Muscle of leg (tissue), 11 donors: Measurements from ENCODE around the gene HSPB2. TPM values are rescaled to one million over a fixed set of nuclear protein-coding genes. Genes with fewer than 3 reads are reported as not detected.
"Not testable (repeated sequence)": the region's sequence is repeated elsewhere in the genome, so short reads cannot be mapped to it uniquely, and the experiment has no call there.

Experiments used
- DNase-seq: peaks from one replicate; pipeline ENCODE4 v3.0.0; 2013
- H3K27ac ChIP-seq: one replicate; pipeline ENCODE4 v1.5.1; 2013; ENCODE audit warnings: mild to moderate bottlenecking, low read length, control low read depth
- H3K27me3 ChIP-seq: one replicate; pipeline ENCODE4 v1.6.1; 2013; ENCODE audit warnings: low read length; ENCODE audit not compliant: control insufficient read depth, insufficient read depth
- H3K36me3 ChIP-seq: one replicate; pipeline ENCODE4 v1.6.1; 2013; ENCODE audit warnings: low read length; ENCODE audit not compliant: control insufficient read depth, insufficient read depth
- H3K4me1 ChIP-seq: one replicate; pipeline ENCODE4 v1.6.1; 2013; ENCODE audit warnings: low read length; ENCODE audit not compliant: control insufficient read depth, insufficient read depth
- H3K4me3 ChIP-seq: one replicate; pipeline ENCODE4 v1.5.1; 2013; ENCODE audit warnings: low read length, control low read depth
- H3K9me3 ChIP-seq: replicated peaks from 2 replicates; pipeline ENCODE4 v1.6.1; 2013; ENCODE audit warnings: low read depth, low read length; ENCODE audit not compliant: control insufficient read depth
- WGBS: methylation state at CpG from one replicate; pipeline ENCODE4 v1.1.5; 2013; ENCODE audit warnings: missing lambda C conversion rate; ENCODE audit not compliant: insufficient coverage; 5-methylcytosine and 5-hydroxymethylcytosine counted together
- polyA plus RNA-seq, 8 donors: library from polyadenylated mRNA; unstranded; fragments of 120-200 nt; gene quantifications; one replicate each; pipeline versions ENCODE4 v1.2.1 to v1.2.3, GENCODE V29; 2013; ENCODE audit warnings: inconsistent platforms in 1 of 8, low replicate concordance in 1 of 8; ENCODE audit not compliant: insufficient read length in 8 of 8, insufficient read depth in 1 of 8
- total RNA-seq: library from RNA; stranded (reverse); fragments of 120-200 nt; gene quantifications from one replicate; pipeline ENCODE4 v1.2.4, GENCODE V29; 2013

Gene HSPB2
- total and polyA plus RNA-seq, 9 donors, result 61.2 to 101 (median 76.0) TPM

DNA sequence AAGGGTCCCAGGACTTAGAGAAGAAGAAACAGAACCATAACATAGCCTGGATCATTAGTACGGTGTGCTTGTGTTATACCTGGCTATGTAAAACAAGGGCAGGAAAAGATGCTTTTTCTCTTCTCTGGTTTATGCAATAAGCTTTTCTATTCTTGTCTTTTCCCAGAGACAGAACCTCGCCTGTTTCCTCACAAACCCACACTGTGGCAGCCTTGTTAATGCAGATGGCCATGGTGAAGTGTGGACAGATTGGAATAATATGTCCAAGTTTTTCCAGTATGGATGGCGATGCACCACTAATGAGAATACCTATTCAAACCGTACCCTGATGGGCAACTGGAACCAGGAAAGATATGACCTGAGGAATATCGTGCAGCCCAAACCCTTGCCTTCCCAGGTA is 30.3 kb upstream of the HSPB2 start:
- Histone ChIP-seq H3K4me1 (peaks cover 8% of the 10 kb centered on the region), H3K4me3 (no peak overlapping the region), H3K36me3 (no peaks in the 10 kb centered on the region), H3K27ac (no peak overlapping the region), H3K9me3 (no peaks in the 10 kb centered on the region), H3K27me3 (no peaks in the 10 kb centered on the region)
- no peak for DNase-seq
- WGBS, result 100% methylated on average over 1 of the region's 5 CpGs

DNA sequence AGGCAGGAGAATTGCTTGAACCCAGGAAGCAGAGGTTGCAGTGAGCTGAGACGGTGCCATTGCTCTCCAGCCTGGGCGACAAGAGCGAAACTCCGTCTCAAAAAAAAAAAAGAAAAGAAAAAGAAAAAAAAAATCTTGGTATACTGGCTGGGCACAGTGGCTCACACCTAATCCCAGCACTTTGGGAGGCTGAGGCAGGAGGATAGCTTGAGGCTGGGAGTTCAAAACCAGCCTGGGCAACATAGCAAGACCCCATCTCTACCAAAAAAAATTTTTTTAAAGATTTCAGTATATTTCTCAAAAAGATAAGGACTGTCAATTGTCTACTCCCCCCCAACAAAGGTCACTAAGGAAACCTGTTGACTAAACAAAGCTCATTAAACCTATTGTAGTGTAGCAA is 27.5 kb upstream of the HSPB2 start:
- not testable (repeated sequence) for H3K9me3 ChIP-seq, H3K36me3 ChIP-seq, H3K27me3 ChIP-seq, H3K27ac ChIP-seq, H3K4me3 ChIP-seq, DNase-seq, H3K4me1 ChIP-seq
- WGBS, result no CpG with 5 or more reads among the region's 4 CpGs

DNA sequence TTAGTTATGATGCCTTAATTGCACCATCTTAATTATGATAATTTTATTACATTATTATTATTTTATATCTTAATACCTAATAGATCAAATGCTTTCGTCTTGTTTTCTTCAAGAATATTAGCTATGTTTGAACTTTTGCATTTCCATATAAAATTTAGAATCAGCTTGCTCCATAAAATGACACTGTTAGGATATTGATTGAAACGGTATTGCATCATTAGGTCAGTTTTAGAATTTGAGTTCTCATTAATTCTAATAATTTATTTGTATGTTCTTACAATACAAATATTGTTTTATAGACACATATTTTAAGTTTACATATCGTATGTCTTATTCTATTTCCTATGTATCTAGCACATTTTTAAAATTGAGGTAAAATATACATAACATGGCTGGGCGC is 26.5 kb upstream of the HSPB2 start:
- Histone ChIP-seq H3K27me3 (no peaks in the 10 kb centered on the region), H3K4me3 (no peak overlapping the region), H3K27ac (no peak overlapping the region), H3K4me1 (no peaks in the 10 kb centered on the region), H3K9me3 (no peaks in the 10 kb centered on the region), H3K36me3 (no peaks in the 10 kb centered on the region)
- WGBS, result 40% methylated on average over 1 of the region's 4 CpGs
- DNase-seq, result no peak

DNA sequence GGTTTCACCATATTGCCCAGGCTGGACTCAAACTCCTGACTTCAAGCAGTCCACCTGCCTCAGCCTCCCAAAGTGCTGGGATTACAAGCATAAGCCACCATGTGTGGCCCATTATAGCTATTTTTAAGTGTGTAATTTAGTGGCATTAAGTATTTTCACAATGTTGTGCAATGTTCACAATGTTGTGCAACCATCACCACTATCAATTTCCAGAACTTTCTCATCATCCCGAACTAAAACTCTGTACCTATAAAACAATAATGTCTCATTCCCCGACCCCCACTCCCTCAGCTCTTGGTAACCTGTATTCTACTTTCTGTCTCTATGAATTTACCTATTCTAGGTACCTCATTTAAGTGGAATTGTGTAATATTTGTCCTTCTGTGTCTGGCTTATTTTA is 25.7 kb upstream of the HSPB2 start:
- peaks cover 4% of the 10 kb centered on the region for H3K9me3 ChIP-seq
- no peaks in the 10 kb centered on the region for H3K27me3 ChIP-seq
- H3K4me1 ChIP-seq, result no peaks in the 10 kb centered on the region
- WGBS, result 100% methylated on average over 1 of the region's 2 CpGs
- no peak for DNase-seq
- no peak overlapping the region for H3K27ac ChIP-seq
- no peaks in the 10 kb centered on the region for H3K36me3 ChIP-seq
- no peak overlapping the region for H3K4me3 ChIP-seq

GRCh38 chr11:111905411-111905810 is 7.1 kb upstream of the HSPB2 start:
- Histone ChIP-seq H3K27me3 (no peaks in the 10 kb centered on the region), H3K4me3 (no peak overlapping the region), H3K36me3 (peaks cover 21% of the 10 kb centered on the region), H3K4me1 (peaks cover 6% of the 10 kb centered on the region), H3K27ac (no peak overlapping the region), H3K9me3 (no peaks in the 10 kb centered on the region)
- peak; percentile 58 for DNase-seq
- no CpG with 5 or more reads among the region's 2 CpGs for WGBS

DNA sequence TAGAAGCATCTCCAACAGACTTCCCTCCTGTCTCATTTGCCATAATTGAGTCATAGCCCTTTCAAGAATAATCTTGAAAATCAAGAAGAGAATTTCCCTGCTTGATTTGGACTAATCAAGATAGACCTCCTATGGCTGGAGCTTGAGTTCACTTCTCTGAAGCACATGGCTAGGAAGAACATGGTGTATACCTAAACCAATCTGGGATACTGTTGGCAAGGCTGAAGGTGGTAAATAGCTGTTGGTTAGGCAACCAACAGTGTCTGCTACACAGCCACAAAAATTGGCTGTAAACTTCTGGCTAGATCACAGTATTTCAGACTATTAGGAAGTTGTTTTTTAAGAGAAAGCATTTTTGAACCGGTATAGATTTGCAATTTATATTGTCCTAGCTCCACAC is 5.9 kb upstream of the HSPB2 start:
- Histone ChIP-seq H3K36me3 (peaks cover 22% of the 10 kb centered on the region), H3K27ac (no peak overlapping the region), H3K9me3 (no peaks in the 10 kb centered on the region), H3K4me3 (no peak overlapping the region), H3K27me3 (no peaks in the 10 kb centered on the region), H3K4me1 (peaks cover 13% of the 10 kb centered on the region)
- WGBS, result no CpG with 5 or more reads among the region's 1 CpG
- no peak for DNase-seq

DNA sequence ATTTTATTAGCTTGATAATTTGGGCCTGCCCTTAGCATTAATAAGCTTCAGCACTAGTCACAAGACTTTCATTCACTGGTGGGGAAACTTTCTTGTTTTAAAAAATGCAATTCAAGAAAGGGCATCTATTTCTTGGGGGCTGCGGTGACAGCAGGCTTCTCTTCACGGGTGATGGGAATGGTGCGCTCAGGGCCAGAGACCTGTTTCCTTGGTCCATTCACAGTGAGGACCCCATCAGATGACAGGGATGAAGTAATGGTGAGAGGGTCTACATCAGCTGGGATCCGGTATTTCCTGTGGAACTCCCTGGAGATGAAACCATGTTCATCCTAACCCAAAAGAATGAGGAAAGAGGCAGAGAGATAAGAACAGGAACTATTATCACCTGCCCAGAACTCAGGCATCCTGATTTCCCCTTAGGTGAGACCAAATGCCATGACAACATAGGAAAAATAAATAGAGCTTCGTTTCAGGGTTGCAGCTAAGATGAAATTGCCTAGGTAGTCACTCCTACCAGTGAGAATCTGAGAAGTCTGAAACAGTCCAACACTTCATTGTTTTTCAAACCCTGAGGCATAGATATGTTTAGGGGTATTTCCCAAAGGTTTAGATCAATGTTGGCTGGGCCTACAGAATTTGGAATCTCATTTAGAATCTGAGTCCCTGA is 3.8 kb upstream of the HSPB2 start:
- DNase-seq, result no peak
- Histone ChIP-seq H3K9me3 (no peaks in the 10 kb centered on the region), H3K4me1 (peaks cover 32% of the 10 kb centered on the region), H3K4me3 (no peak overlapping the region), H3K27ac (no peak overlapping the region), H3K36me3 (peaks cover 22% of the 10 kb centered on the region), H3K27me3 (no peaks in the 10 kb centered on the region)
- WGBS, result 90% methylated on average over 3 of the region's 5 CpGs

DNA sequence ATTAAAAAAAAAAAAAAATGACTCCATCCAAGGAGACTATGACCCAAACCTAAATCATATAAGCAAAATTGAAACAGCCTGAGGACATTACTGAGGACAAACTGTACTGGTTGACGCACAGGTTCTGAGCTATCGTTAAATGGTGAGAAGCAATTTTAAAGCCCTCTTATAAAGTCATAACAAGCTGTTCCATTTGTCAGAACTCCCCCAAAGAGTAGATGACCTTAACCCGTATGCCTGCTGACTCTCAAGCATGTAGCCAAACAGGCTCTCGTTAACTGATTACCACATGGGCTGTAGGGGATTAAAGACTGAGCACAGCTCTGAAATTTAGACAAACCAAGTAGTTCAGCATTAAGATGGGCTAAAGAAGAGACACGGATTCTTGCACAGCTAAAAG is 3.2 kb upstream of the HSPB2 start:
- no peak for DNase-seq
- Histone ChIP-seq H3K4me1 (peaks cover 37% of the 10 kb centered on the region), H3K27ac (peak overlapping the region; percentile 15), H3K36me3 (peaks cover 24% of the 10 kb centered on the region), H3K27me3 (no peaks in the 10 kb centered on the region), H3K9me3 (no peaks in the 10 kb centered on the region), H3K4me3 (peak overlapping the region; percentile 61)
- WGBS, result 40% methylated on average over 1 of the region's 5 CpGs

- Histone ChIP-seq H3K27me3 (no peaks in the 10 kb centered on the region), H3K36me3 (peaks cover 29% of the 10 kb centered on the region), H3K4me3 (peak overlapping the region; percentile 61), H3K27ac (peak overlapping the region; percentile 98), H3K4me1 (peaks cover 45% of the 10 kb centered on the region), H3K9me3 (no peaks in the 10 kb centered on the region)
- DNase-seq, result peak; percentile 60
- WGBS, result 64% methylated on average over 6 of the region's 9 CpGs
Observed at GRCh38 chr11:111910676-111911562, 1.6 kb upstream of the HSPB2 start.

DNA sequence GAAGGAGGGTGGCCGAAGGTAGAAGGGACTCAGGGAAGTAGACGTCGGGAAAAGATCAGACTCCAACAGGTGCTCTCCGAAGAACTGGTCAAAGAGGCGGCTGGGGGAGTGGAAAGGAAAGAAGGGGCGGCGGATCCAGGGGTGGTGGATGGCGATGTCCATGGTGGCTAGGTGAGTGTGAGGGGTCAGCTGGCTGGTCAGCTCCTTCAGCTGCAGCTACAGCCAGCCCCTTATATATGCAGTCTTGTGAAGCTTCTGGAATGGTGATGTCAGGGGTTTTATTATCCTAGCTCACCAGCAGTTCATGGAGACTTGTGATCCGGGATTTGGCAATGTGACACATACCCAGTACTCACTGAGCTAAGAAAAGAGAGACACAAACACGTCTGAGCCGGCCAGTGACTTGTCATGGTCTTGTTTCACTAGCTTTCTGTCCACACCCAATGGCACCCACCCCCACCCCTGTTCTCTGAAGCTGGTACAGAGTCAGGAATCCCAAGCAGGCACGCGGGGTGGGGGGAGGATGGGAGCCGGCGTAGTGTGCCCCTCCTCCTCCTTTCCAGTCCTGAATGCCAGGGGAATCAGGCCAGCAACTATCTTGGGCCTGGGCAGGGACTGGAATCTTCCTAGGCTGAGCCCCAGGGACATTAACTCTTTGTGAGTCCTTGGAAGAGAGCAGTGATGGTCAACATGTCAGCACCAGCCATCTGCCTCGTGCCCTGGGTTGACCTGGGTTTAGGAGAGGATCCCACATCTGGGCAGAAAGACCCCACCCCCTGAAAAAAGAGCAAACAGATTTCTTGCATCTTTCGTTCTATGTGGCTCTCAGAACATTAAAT is 752 bp upstream of the HSPB2 start, which contains the start of gene CRYAB:
TSS of gene CRYAB (minus strand) at position 208 of the 839 bp plus-strand sequence. CDS start at position 162, 46 bp downstream.
- peak within 1 kb of the TSS; percentile 98 for H3K27ac ChIP-seq

More for the DNA sequence above, 752 bp upstream of the HSPB2 start, which contains the start of gene CRYAB:
- H3K4me3 ChIP-seq, result peak within 1 kb of the TSS; percentile 61
- no peaks in the 10 kb centered on the region for H3K27me3 ChIP-seq
- H3K4me1 ChIP-seq, result peaks cover 45% of the 10 kb centered on the region
- DNase-seq, result peak; percentile 95
- no peaks in the 10 kb centered on the region for H3K9me3 ChIP-seq
- whole genome bisulfite sequencing, result 63% methylated on average over 6 of the region's 17 CpGs
- H3K36me3 ChIP-seq, result peaks cover 33% of the 10 kb centered on the region
